ENCODE data around the gene ERMN.

DNA sequence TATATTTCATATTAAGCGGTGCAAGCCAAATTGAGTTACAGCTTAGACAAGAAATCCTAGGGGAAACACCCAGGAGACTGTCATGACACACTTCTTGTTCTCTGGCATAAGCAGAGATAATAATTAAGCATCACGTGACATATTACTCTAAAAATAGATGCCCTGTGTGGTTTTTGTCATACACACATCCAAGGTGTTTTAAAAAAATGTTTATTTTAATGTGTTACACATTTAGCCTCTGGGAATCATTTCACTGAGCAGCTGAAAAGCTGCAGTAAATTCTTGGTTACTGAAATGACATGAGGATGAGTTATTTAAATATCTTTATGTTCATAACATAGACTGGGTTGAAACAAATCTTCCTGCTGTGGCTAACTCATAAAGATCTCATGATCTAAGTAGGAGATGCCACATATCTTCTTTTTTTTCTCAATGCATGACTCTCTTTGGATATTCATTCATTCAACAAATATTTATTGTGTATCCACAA, 38.0 kb upstream of the ERMN start:
- TF ChIP-seq, protein P1, sequence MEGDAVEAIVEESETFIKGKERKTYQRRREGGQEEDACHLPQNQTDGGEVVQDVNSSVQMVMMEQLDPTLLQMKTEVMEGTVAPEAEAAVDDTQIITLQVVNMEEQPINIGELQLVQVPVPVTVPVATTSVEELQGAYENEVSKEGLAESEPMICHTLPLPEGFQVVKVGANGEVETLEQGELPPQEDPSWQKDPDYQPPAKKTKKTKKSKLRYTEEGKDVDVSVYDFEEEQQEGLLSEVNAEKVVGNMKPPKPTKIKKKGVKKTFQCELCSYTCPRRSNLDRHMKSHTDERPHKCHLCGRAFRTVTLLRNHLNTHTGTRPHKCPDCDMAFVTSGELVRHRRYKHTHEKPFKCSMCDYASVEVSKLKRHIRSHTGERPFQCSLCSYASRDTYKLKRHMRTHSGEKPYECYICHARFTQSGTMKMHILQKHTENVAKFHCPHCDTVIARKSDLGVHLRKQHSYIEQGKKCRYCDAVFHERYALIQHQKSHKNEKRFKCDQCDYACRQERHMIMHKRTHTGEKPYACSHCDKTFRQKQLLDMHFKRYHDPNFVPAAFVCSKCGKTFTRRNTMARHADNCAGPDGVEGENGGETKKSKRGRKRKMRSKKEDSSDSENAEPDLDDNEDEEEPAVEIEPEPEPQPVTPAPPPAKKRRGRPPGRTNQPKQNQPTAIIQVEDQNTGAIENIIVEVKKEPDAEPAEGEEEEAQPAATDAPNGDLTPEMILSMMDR (IDR thresholded peaks at IDR 0.05): no peak
- TF ChIP-seq POLR2AphosphoS5 (IDR thresholded peaks at IDR 0.05; ENCODE audit: low read depth, low read length): no peak
- TF ChIP-seq, protein P2, sequence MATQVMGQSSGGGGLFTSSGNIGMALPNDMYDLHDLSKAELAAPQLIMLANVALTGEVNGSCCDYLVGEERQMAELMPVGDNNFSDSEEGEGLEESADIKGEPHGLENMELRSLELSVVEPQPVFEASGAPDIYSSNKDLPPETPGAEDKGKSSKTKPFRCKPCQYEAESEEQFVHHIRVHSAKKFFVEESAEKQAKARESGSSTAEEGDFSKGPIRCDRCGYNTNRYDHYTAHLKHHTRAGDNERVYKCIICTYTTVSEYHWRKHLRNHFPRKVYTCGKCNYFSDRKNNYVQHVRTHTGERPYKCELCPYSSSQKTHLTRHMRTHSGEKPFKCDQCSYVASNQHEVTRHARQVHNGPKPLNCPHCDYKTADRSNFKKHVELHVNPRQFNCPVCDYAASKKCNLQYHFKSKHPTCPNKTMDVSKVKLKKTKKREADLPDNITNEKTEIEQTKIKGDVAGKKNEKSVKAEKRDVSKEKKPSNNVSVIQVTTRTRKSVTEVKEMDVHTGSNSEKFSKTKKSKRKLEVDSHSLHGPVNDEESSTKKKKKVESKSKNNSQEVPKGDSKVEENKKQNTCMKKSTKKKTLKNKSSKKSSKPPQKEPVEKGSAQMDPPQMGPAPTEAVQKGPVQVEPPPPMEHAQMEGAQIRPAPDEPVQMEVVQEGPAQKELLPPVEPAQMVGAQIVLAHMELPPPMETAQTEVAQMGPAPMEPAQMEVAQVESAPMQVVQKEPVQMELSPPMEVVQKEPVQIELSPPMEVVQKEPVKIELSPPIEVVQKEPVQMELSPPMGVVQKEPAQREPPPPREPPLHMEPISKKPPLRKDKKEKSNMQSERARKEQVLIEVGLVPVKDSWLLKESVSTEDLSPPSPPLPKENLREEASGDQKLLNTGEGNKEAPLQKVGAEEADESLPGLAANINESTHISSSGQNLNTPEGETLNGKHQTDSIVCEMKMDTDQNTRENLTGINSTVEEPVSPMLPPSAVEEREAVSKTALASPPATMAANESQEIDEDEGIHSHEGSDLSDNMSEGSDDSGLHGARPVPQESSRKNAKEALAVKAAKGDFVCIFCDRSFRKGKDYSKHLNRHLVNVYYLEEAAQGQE (IDR thresholded peaks at IDR 0.05; ENCODE audit: insufficient read depth in 1 of 2, low read depth in 2 of 2, low read length in 1 of 2): no peak
